Cardiac fibroblast (primary cell): ENCODE measurements around the gene WDR38.

Experiments used
- DNase-seq, 2 donors: peaks; one replicate each; pipeline versions ENCODE4 v3.0.0 to v3.0.0-alpha.2; 2010; ENCODE audit warnings: low read depth in 2 of 2
- H3K4me3 ChIP-seq, 2 donors: replicated peaks in 1 of 2; 1 replicate in 1 of 2; 2 replicates in 1 of 2; pipeline ENCODE4 v1.5.1; 2011; ENCODE audit warnings: low read depth in 2 of 2, low read length in 2 of 2, mild to moderate bottlenecking in 2 of 2, moderate library complexity in 1 of 2
- CTCF ChIP-seq: IDR thresholded peaks from one replicate; pipeline ENCODE4 v1.5.1; 2011; ENCODE audit warnings: low read depth, mild to moderate bottlenecking, low read length, inconsistent platforms

WDR38 gene

GRCh38 chr9:124877021-124877782 lies 23.9 kb downstream of the WDR38 start:
- TF ChIP-seq CTCF: no peak
- no peak overlapping the region for H3K4me3 ChIP-seq
- DNase-seq: no peak

GRCh38 chr9:124878021-124878420 lies 24.8 kb downstream of the WDR38 start:
- TF ChIP-seq CTCF: no peak
- no peak overlapping the region for H3K4me3 ChIP-seq
- no peak for DNase-seq

DNA sequence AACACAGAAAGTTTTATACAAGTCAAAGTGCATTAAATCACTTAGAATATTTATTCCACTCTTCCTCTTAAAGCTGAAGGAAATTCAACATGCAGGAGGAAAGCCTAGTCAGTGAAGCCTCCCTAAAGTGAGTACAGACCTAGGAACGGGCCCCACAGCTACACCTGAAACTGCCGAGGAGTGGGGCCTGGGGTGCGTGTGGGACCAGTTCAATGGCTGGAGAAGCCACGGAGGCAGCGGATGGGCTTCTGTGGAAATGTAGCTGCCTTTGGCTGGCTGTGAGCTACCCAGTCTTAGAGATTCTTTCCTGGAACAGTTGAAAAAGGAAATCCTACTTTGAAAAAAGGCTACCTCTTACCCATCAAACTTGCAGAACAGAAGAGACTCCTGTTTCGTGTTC lies 25.3 kb downstream of the WDR38 start:
- TF ChIP-seq CTCF: no peak
- H3K4me3 ChIP-seq: no peak overlapping the region
- DNase-seq: no peak

GRCh38 chr9:124879226-124879625 lies 26.0 kb downstream of the WDR38 start:
- DNase-seq: no peak
- H3K4me3 ChIP-seq: no peak overlapping the region
- no peak for TF ChIP-seq CTCF

DNA sequence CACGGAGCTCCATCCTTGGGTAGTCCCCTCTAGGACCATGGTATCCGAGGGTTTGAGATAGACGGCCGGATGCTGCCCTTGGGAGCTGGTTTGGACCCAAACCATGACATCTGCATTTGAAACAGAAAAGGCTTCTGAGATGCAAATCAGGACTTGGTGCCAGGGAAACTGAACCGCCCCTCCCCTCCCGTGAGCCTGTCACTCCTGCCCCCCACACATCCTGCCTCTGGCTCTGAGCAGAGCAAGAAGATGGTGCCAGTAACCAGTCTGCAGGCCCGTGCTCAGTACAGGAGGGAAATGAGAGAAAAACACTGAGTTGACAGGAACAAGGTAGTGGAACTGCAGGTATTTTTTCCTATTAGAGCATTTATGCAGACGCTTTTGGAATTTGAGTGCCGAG lies 27.2 kb downstream of the WDR38 start:
- no peak for TF ChIP-seq CTCF
- no peak overlapping the region for H3K4me3 ChIP-seq
- no peak for DNase-seq

DNA sequence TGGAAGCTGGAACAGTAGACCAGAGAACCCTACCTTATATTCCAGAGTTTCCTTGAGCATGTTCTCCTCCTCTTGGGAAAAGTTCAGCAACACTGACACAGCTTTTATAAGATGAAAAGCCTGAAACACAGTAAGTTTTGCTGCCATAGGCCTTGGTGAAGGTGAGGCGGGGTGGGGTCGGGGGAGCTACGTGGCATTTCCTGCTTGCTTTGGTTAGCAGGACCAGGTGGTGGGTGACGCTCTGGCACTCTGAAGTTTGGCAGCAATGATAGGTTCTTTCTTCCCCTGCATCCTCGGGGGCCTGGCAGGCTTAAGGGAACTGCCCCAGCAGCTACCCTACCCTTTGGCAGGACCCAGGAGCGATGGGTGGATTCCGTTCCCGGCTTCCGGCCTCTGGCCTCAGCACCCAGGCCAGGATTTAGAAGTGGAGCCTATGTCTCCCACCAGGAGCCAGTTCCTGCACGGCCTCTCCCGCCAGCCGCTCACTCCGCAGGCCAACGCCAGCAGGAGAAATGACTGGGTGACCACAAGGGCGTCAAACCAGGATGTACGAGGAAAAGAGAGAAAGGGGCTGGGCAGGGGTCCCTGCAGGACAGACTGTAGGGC lies 28.0 kb downstream of the WDR38 start:
- DNase-seq: no peak
- TF ChIP-seq CTCF: no peak
- no peak overlapping the region for H3K4me3 ChIP-seq

DNA sequence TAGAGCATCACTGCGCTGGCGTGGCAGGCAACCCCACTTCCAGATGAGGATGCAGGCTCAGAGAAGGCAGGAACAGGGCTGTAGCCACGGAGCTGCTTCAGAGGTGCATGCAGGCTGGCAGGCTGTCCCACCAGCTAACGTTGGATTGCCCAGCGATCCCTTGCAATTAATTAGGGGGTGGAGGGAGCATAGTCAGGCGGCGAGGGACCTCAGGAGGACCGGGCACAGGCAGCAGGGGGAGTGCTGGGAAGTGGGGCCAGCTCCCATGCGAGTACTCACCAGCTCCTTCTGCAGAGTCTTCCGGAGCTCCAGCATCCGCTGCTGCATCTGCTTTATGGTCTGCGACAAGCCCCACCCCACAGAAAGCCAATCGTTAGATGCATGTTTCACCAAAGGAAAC lies 29.0 kb downstream of the WDR38 start:
- DNase-seq: no peak
- TF ChIP-seq CTCF: no peak
- H3K4me3 ChIP-seq: no peak overlapping the region
